Rectal smooth muscle tissue (tissue), 1 donor: ENCODE measurements around the gene CAB39L.

Experiments used
- H3K27ac ChIP-seq: one replicate; pipeline ENCODE4 v1.7.0; 2013; ENCODE audit warnings: low read depth, low read length, inconsistent platforms
- H3K27me3 ChIP-seq: one replicate; pipeline ENCODE4 v1.7.0; 2013; ENCODE audit warnings: low read length; ENCODE audit not compliant: control insufficient read depth, insufficient read depth
- H3K36me3 ChIP-seq: one replicate; pipeline ENCODE4 v1.7.0; 2013; ENCODE audit warnings: low read length; ENCODE audit not compliant: control insufficient read depth, insufficient read depth
- H3K4me1 ChIP-seq: one replicate; pipeline ENCODE4 v1.7.0; 2013; ENCODE audit warnings: low read length; ENCODE audit not compliant: control insufficient read depth, insufficient read depth
- H3K4me3 ChIP-seq: one replicate; pipeline ENCODE4 v1.7.0; 2013; ENCODE audit warnings: low read length
- H3K9ac ChIP-seq: one replicate; pipeline ENCODE4 v1.7.0; 2013; ENCODE audit warnings: low read length

Gene CAB39L

GRCh38 chr13:49436890-49437289 is 7.0 kb downstream of the CAB39L start:
- H3K27me3 ChIP-seq, result no peaks in the 10 kb centered on the region
- H3K4me1 ChIP-seq, result peaks cover 5% of the 10 kb centered on the region
- no peaks in the 10 kb centered on the region for H3K36me3 ChIP-seq
- peak overlapping the region; percentile 65 for H3K27ac ChIP-seq
- no peak overlapping the region for H3K4me3 ChIP-seq
- H3K9ac ChIP-seq, result no peak overlapping the region

- no peak overlapping the region for H3K9ac ChIP-seq
- no peaks in the 10 kb centered on the region for H3K36me3 ChIP-seq
- peak overlapping the region; percentile 65 for H3K27ac ChIP-seq
- peaks cover 5% of the 10 kb centered on the region for H3K4me1 ChIP-seq
- no peaks in the 10 kb centered on the region for H3K27me3 ChIP-seq
- no peak overlapping the region for H3K4me3 ChIP-seq
These were observed 7.9 kb downstream of the CAB39L start for GRCh38 chr13:49435992-49436391.

DNA sequence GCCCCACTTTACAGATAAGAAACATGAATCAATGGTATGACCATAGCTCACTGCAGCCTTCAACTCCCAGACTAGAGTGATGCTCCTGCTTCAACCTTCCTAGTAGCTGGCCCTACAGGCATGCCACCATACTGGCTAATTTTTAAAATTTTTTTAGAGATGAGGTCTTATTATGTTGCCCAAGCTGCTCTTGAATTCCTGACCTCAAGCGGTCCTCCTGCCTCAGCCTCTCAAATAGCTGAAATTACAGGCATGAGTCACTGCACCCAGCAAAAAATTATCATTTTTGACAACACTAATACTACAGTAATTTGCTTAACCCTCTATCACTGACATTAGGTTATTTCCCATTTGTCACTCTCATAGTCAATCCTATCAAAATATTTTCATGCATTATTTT is 14.7 kb downstream of the CAB39L start:
- Histone ChIP-seq H3K4me1 (no peaks in the 10 kb centered on the region), H3K27me3 (no peaks in the 10 kb centered on the region), H3K27ac (no peak overlapping the region), H3K9ac (no peak overlapping the region), H3K4me3 (no peak overlapping the region), H3K36me3 (no peaks in the 10 kb centered on the region)

- no peak overlapping the region for H3K27ac ChIP-seq
- no peak overlapping the region for H3K4me3 ChIP-seq
- H3K27me3 ChIP-seq, result no peaks in the 10 kb centered on the region
- no peak overlapping the region for H3K9ac ChIP-seq
- no peaks in the 10 kb centered on the region for H3K36me3 ChIP-seq
- H3K4me1 ChIP-seq, result no peaks in the 10 kb centered on the region
These were observed 15.7 kb downstream of the CAB39L start for GRCh38 chr13:49428041-49428763.

DNA sequence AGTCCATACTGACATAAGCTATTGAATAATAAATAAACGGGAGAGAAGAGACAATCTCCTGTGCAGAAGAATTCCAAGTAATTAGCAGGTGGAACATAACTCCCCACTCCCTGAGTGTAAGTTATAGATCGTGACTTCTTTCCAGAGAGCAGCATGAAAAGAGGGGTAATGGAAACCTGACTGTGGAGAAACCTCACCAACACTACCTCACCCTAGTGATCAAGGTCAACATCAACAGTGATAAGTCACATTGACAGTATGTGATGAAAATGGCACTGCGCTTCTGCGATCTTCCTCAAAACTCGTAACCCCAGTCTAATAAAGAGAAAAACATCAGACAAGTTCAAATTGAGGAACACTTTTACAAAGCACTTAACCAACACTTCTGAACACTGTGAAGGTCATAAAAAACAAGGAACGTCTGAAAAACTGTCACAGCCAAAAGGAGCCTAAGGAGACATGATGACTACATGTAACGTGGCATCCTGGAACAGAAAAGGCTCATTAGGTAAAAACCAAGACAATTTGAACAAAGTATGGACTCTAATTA is 19.8 kb downstream of the CAB39L start:
- H3K9ac ChIP-seq, result no peak overlapping the region
- no peak overlapping the region for H3K27ac ChIP-seq
- no peaks in the 10 kb centered on the region for H3K4me1 ChIP-seq
- no peaks in the 10 kb centered on the region for H3K27me3 ChIP-seq
- H3K36me3 ChIP-seq, result no peaks in the 10 kb centered on the region
- H3K4me3 ChIP-seq, result no peak overlapping the region

- Histone ChIP-seq H3K4me1 (no peaks in the 10 kb centered on the region), H3K4me3 (no peak overlapping the region), H3K36me3 (no peaks in the 10 kb centered on the region), H3K9ac (no peak overlapping the region), H3K27me3 (no peaks in the 10 kb centered on the region), H3K27ac (no peak overlapping the region)
These were observed 22.5 kb downstream of the CAB39L start for GRCh38 chr13:49421391-49421790.

GRCh38 chr13:49419276-49419675 is 24.6 kb downstream of the CAB39L start:
- no peaks in the 10 kb centered on the region for H3K36me3 ChIP-seq
- no peak overlapping the region for H3K4me3 ChIP-seq
- no peaks in the 10 kb centered on the region for H3K27me3 ChIP-seq
- no peaks in the 10 kb centered on the region for H3K4me1 ChIP-seq
- H3K9ac ChIP-seq, result no peak overlapping the region
- H3K27ac ChIP-seq, result no peak overlapping the region

- Histone ChIP-seq H3K27ac (no peak overlapping the region), H3K27me3 (no peaks in the 10 kb centered on the region), H3K36me3 (no peaks in the 10 kb centered on the region), H3K4me1 (no peaks in the 10 kb centered on the region), H3K9ac (no peak overlapping the region), H3K4me3 (no peak overlapping the region)
These were observed 25.7 kb downstream of the CAB39L start for GRCh38 chr13:49418206-49418605.

GRCh38 chr13:49417161-49417560 is 26.7 kb downstream of the CAB39L start:
- H3K27ac ChIP-seq, result no peak overlapping the region
- H3K27me3 ChIP-seq, result no peaks in the 10 kb centered on the region
- H3K9ac ChIP-seq, result no peak overlapping the region
- no peak overlapping the region for H3K4me3 ChIP-seq
- H3K4me1 ChIP-seq, result no peaks in the 10 kb centered on the region
- H3K36me3 ChIP-seq, result no peaks in the 10 kb centered on the region

- Histone ChIP-seq H3K27me3 (no peaks in the 10 kb centered on the region), H3K36me3 (no peaks in the 10 kb centered on the region), H3K4me1 (peaks cover 4% of the 10 kb centered on the region), H3K9ac (no peak overlapping the region), H3K4me3 (no peak overlapping the region), H3K27ac (no peak overlapping the region)
These were observed 31.1 kb downstream of the CAB39L start for GRCh38 chr13:49412749-49413148.

DNA sequence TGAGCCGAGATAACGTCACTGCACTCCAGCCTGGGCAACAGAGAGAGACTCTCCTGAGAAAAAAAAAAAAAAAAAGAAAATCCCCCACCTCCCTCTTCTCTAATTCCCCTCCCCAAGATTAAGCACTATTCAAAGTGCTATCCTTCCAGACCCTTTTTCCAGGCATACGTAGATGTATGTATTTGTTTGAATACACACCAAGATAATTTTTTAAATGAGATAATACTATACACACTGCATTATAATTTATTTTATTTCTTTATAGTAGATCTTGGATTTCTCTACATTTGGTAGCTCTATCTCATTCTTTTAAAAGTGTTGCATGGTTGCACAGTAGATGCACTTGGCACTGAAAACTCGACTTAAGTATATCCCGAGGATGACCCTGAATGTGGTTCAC is 32.5 kb downstream of the CAB39L start:
- Histone ChIP-seq H3K9ac (no peak overlapping the region), H3K4me1 (peaks cover 4% of the 10 kb centered on the region), H3K27me3 (no peaks in the 10 kb centered on the region), H3K36me3 (no peaks in the 10 kb centered on the region), H3K27ac (no peak overlapping the region), H3K4me3 (no peak overlapping the region)

DNA sequence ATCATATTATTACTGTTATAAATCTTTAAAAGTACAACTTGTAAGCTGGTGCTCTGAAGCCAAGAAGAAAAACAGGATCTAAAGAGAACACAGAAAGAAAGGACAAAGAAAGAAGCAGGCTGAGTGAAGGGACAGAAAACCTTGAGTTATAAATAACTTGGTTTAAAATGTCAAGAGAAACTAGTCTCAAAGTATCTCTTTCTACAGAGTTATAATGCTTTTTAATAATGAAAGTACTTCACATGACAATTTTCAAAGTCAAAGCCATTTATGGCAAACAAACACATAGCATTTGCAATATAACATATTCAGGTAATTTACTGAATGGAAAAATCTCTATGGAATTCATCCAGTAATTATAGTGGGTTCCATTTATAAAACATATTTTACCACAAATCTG is 33.4 kb downstream of the CAB39L start:
- Histone ChIP-seq H3K4me3 (no peak overlapping the region), H3K4me1 (peaks cover 4% of the 10 kb centered on the region), H3K27me3 (no peaks in the 10 kb centered on the region), H3K9ac (no peak overlapping the region), H3K27ac (peak overlapping the region; percentile 6), H3K36me3 (no peaks in the 10 kb centered on the region)

DNA sequence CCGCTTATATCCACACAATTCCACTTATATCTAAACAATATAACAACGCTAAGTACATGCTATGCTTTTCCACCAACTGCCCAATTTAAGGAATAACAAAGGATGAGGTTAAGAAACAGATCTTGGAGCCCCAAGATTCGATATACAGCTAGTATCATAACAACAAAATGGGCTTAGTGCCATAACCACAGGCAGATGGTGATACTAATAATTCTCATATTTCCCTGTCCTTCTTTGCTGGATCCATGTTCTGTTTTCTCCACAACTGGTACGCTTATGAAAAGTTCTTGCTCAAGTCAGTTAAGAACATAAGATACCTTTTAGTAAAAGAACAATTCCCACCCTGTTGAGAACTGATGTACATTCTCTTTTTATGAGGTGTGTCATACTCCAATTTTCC is 33.9 kb downstream of the CAB39L start:
- H3K9ac ChIP-seq, result no peak overlapping the region
- peak overlapping the region; percentile 6 for H3K27ac ChIP-seq
- no peaks in the 10 kb centered on the region for H3K27me3 ChIP-seq
- H3K4me1 ChIP-seq, result peaks cover 4% of the 10 kb centered on the region
- H3K4me3 ChIP-seq, result no peak overlapping the region
- no peaks in the 10 kb centered on the region for H3K36me3 ChIP-seq
